Measurements from ENCODE around the gene SLC37A4.

DNA sequence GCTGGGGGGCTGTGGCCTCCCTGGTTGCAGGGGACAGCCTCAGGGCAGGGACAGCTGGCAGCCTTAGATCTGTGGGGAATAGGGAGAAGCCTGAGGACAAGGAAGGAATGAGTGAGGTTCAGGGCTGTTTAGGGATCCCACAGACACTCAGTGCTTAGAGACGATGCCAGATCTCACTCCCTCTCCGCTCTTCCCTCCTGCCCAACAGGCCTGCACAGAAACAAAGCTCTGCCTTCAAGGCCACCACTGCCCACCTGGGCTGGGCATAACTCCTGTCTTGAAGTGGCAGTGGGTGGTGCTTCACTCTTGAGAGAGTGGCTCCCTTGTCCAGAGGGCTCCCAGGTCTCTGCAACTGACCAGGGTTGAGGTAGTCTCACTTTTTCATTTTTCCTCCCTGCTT is 45.9 kb downstream of the SLC37A4 start:
- no peak for TF ChIP-seq EZH2 (optimal IDR thresholded peaks at IDR 0.05; ENCODE audit: low read depth, low read length)
- TF ChIP-seq, protein P1, sequence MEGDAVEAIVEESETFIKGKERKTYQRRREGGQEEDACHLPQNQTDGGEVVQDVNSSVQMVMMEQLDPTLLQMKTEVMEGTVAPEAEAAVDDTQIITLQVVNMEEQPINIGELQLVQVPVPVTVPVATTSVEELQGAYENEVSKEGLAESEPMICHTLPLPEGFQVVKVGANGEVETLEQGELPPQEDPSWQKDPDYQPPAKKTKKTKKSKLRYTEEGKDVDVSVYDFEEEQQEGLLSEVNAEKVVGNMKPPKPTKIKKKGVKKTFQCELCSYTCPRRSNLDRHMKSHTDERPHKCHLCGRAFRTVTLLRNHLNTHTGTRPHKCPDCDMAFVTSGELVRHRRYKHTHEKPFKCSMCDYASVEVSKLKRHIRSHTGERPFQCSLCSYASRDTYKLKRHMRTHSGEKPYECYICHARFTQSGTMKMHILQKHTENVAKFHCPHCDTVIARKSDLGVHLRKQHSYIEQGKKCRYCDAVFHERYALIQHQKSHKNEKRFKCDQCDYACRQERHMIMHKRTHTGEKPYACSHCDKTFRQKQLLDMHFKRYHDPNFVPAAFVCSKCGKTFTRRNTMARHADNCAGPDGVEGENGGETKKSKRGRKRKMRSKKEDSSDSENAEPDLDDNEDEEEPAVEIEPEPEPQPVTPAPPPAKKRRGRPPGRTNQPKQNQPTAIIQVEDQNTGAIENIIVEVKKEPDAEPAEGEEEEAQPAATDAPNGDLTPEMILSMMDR (IDR thresholded peaks at IDR 0.05; ENCODE audit: low read length), result no peak
- no peak for TF ChIP-seq EZH2phosphoT487 (IDR thresholded peaks at IDR 0.05; ENCODE audit: low read length)

Data from MM.1S (cell line).